HL-60 (cell line): Measurements from ENCODE around the gene RASSF8.

Source experiments
- POLR2AphosphoS5 ChIP-seq: IDR thresholded peaks from 2 replicates; pipeline ENCODE4 v1.6.1; 2012; ENCODE audit warnings: low read depth
- TF ChIP-seq, protein P1 (sequence below): IDR thresholded peaks from one replicate; pipeline ENCODE4 v1.5.1; 2011; ENCODE audit warnings: low read length, control low read depth, inconsistent platforms; ENCODE audit not compliant: insufficient read depth

DNA sequence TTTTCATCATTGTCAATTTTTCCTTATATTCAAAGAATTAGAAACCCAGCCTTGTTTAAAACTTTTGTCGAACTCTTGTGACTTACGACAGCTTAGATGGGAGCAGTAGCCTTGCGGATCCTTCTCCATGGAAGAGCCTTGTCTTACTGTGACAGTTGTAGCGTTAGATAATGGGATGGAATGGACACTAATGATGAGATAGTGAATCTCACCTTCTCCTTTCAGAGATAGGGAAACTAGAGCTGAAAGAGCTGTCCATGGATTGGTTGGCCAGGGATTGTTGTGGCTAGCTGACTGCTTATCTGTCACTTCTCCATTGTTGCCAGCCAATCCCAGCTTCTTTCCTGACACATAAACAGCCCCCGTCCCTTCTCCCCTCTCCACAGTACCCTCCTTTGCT lies 107.0 kb downstream of the RASSF8 start:
- no peak for TF ChIP-seq POLR2AphosphoS5
- TF ChIP-seq, protein P1, sequence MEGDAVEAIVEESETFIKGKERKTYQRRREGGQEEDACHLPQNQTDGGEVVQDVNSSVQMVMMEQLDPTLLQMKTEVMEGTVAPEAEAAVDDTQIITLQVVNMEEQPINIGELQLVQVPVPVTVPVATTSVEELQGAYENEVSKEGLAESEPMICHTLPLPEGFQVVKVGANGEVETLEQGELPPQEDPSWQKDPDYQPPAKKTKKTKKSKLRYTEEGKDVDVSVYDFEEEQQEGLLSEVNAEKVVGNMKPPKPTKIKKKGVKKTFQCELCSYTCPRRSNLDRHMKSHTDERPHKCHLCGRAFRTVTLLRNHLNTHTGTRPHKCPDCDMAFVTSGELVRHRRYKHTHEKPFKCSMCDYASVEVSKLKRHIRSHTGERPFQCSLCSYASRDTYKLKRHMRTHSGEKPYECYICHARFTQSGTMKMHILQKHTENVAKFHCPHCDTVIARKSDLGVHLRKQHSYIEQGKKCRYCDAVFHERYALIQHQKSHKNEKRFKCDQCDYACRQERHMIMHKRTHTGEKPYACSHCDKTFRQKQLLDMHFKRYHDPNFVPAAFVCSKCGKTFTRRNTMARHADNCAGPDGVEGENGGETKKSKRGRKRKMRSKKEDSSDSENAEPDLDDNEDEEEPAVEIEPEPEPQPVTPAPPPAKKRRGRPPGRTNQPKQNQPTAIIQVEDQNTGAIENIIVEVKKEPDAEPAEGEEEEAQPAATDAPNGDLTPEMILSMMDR: no peak
